Colonic mucosa (tissue), 4 donors: ENCODE data around the gene NPFFR1. TPM values are rescaled to one million over a fixed set of nuclear protein-coding genes. Genes with fewer than 3 reads are reported as not detected.
A peak's percentile ranks its signal among the peaks of the same experiment; 100 is the strongest.
"Not testable (repeated sequence)": the region's sequence is repeated elsewhere in the genome, so short reads cannot be mapped to it uniquely, and the experiment has no call there.

ENCODE experiments used
- DNase-seq: peaks from one replicate; pipeline ENCODE4 v3.0.0-alpha.2; 2020
- H3K27ac ChIP-seq: fragments of 200-600 bp; one replicate; pipeline ENCODE4 v1.8.0; 2021
- H3K27me3 ChIP-seq: fragments of 200-600 bp; one replicate; pipeline ENCODE4 v1.8.0; 2021
- H3K36me3 ChIP-seq: fragments of 200-600 bp; one replicate; pipeline ENCODE4 v1.8.0; 2021
- H3K4me1 ChIP-seq: fragments of 200-600 bp; one replicate; pipeline ENCODE4 v1.8.0; 2021; ENCODE audit warnings: mild to moderate bottlenecking
- H3K4me3 ChIP-seq: fragments of 200-600 bp; one replicate; pipeline ENCODE4 v1.8.0; 2021
- H3K9ac ChIP-seq, 2 donors: one replicate each; pipeline ENCODE4 v1.7.0; 2013; ENCODE audit warnings: control low read depth in 2 of 2, low read depth in 2 of 2, low read length in 2 of 2
- H3K9me3 ChIP-seq: fragments of 200-600 bp; one replicate; pipeline ENCODE4 v1.8.0; 2021
- intact Hi-C: fragments of 100-400 bp; cut with DNase I; formaldehyde crosslinking; loops from one replicate; pipeline ENCODE4 v1.14.1; 2022
- total RNA-seq, 2 donors: library from RNA; stranded (reverse); fragmentation: NEBNext Ultra II Directional in 1 of 2; extraction: Animal tissue kit (Norgen Biotek cat#: 25700) in 1 of 2; gene quantifications; one replicate each; pipeline ENCODE4 v1.2.1, GENCODE V29; 2021
- TF ChIP-seq, protein P1 (sequence below): fragments of 200-600 bp; IDR thresholded peaks from one replicate; pipeline ENCODE4 v1.8.0; 2022; ENCODE audit warnings: antibody characterized with exemption, mild to moderate bottlenecking
- donor health status: healthy.
- donor health status: DM: no; HTN: no; CAD: no.
- donor health status: DM: no; HTN: no; CAD: no.

The NPFFR1 gene
- total RNA-seq, 2 donors from 2014 or later: 0.07 to 0.08 TPM

DNA sequence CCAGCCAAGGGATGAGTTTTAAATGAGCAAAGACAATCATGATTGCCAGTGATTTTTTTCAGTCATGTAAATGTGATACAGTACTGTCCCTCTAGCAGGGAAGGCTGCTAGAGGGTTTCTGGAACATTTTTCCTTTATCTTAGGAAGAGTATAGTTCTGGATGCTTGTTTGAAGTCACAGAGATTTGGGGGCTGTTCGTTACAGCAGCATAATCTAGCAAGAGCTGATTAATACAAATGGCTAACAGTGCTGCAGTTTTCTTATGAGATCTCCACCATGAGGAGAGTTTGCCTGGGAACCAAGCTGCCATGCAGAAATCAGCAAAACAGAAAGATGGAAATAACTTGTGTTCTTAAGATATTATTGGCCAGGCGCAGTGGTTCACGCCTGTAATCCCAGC is 42.7 kb downstream of the NPFFR1 start:
- Histone ChIP-seq H3K27me3 (no peaks in the 10 kb centered on the region), H3K4me1 (no peaks in the 10 kb centered on the region), H3K36me3 (no peaks in the 10 kb centered on the region), H3K9me3 (no peaks in the 10 kb centered on the region), H3K27ac (no peak overlapping the region), H3K9ac (no peak overlapping the region), H3K4me3 (no peak overlapping the region)
- intact Hi-C loops: no loop called here
- TF ChIP-seq, protein P1, sequence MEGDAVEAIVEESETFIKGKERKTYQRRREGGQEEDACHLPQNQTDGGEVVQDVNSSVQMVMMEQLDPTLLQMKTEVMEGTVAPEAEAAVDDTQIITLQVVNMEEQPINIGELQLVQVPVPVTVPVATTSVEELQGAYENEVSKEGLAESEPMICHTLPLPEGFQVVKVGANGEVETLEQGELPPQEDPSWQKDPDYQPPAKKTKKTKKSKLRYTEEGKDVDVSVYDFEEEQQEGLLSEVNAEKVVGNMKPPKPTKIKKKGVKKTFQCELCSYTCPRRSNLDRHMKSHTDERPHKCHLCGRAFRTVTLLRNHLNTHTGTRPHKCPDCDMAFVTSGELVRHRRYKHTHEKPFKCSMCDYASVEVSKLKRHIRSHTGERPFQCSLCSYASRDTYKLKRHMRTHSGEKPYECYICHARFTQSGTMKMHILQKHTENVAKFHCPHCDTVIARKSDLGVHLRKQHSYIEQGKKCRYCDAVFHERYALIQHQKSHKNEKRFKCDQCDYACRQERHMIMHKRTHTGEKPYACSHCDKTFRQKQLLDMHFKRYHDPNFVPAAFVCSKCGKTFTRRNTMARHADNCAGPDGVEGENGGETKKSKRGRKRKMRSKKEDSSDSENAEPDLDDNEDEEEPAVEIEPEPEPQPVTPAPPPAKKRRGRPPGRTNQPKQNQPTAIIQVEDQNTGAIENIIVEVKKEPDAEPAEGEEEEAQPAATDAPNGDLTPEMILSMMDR: no peak
- no peak for DNase-seq

DNA sequence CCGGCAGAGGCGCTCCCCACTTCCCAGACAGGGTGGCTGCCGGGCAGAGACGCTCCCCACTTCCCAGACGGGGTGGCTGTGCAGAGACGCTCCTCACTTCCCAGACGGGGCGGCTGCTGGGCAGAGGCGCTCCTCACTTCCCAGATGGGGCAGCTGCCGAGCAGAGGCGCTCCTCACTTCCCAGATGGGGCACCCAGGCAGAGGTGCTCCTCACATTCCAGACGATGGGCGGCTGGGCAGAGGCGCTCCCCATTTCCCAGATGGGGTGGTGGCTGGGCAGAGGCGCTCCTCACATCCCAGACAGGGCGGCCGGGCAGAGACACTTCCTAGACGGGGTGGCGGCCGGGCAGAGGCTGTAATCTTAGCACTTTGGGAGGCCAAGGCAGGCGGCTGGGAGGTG is 43.8 kb downstream of the NPFFR1 start:
- intact Hi-C loops, H3K27me3 ChIP-seq, H3K27ac ChIP-seq, H3K9ac ChIP-seq, DNase-seq, H3K4me1 ChIP-seq, H3K36me3 ChIP-seq, H3K4me3 ChIP-seq, H3K9me3 ChIP-seq: not testable (repeated sequence)

DNA sequence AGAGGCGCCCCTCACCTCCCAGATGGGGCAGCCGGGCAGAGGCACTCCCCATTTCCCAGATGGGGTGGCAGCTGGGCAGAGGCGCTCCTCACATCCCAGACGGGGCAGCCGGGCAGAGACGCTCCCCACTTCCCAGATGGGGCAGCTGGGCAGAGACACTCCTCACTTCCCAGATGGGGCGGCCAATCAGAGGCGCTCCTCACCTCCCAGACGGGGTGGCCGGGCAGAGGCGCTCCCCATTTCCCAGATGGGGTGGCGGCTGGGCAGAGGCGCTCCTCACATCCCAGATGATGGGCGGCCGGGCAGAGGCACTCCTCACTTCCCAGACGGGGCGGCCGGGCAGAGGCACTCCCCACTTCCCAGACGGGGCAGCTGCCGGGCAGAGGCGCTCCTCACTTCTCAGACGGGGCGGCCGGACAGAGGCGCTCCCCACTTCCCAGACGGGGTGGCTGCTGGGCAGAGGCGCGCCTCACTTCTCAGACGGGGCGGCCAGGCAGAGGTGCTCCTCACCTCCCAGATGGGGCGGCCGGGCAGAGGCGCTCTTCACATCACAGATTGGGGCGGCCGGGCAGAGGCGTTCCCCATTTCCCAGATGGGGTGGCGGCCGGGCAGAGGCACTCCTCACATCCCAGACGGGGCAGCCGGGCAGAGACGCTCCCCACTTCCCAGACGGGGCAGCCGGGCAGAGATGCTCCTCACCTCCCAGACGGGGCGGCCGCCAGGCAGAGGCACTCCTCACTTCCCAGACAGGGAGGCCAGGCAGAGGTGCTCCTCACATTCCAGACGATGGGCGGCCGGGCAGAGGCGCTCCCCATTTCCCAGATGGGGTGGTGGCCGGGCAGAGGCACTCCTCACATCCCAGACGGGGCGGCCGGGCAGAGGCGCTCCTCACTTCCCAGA is 44.5 kb downstream of the NPFFR1 start:
- H3K9me3 ChIP-seq, H3K36me3 ChIP-seq, H3K4me3 ChIP-seq, DNase-seq, H3K4me1 ChIP-seq, H3K27me3 ChIP-seq, intact Hi-C loops, H3K27ac ChIP-seq, H3K9ac ChIP-seq: not testable (repeated sequence)

DNA sequence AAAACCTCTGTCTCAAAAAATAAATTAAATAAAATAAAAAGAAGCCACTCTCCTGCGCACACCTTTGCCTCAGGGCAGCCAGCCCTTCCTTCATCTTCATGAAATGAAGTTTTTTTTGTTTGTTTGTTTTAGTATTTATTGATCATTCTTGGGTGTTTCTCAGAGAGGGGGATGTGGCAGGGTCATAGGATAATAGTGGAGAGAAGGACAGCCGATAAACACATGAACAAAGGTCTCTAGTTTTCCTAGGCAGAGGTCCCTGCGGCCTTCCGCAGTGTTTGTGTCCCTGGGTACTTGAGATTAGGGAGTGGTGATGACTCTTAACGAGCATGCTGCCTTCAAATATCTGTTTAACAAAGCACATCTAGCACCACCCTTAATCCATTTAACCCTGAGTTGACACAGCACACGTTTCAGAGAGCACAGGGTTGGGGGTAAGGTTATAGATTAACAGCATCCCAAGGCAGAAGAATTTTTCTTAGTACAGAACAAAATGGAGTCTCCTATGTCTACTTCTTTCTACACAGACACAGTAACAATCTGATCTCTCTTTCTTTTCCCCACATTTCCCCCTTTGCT is 45.8 kb downstream of the NPFFR1 start:
- H3K27ac ChIP-seq, intact Hi-C loops: not testable (repeated sequence)

DNA sequence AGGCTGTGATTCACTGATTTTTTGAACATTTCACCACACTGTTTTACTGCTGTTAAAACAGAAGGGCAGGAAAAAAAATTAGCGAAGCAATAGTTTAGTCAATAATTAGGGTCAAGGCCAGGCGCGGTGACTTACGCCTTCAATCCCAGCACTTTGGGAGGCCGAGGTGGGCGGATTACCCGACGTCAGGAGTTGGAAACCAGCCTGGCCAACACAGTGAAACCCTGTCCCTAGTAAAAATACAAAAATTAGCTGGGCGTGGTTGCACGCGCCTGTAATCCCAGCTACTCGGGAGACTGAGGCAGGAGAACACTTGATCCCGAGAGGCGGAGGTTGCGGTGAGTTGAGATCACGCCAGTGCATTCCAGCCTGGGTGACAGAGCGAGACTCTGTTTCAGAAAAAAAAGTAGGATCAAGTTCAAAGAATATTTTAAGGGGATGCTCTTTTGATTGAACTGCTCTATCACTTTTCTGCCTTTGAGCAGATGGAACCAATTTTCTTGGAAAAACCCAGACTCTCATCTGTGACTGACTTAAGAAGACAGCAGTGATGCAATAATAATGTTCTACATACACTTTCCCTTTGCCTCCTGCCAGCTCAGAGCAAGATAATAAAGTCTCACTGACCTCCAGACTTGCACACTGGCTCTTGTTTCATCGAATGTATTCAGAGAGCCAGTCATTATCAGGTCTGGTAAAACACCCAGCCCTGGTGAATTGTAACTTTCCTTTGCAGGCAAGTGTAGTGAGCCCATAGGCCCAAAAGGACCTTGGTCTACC is 48.9 kb downstream of the NPFFR1 start:
- Histone ChIP-seq H3K36me3 (no peaks in the 10 kb centered on the region), H3K4me1 (no peaks in the 10 kb centered on the region), H3K27me3 (no peaks in the 10 kb centered on the region), H3K4me3 (no peak overlapping the region), H3K27ac (no peak overlapping the region), H3K9me3 (no peaks in the 10 kb centered on the region), H3K9ac (no peak overlapping the region)
- no peak for DNase-seq
- intact Hi-C loops: no loop called here
- TF ChIP-seq, protein P1: no peak

More for the DNA sequence above, 45.8 kb downstream of the NPFFR1 start:
- H3K4me3 ChIP-seq, DNase-seq, H3K36me3 ChIP-seq, H3K27me3 ChIP-seq, H3K4me1 ChIP-seq, H3K9ac ChIP-seq, H3K9me3 ChIP-seq: not testable (repeated sequence)

DNA sequence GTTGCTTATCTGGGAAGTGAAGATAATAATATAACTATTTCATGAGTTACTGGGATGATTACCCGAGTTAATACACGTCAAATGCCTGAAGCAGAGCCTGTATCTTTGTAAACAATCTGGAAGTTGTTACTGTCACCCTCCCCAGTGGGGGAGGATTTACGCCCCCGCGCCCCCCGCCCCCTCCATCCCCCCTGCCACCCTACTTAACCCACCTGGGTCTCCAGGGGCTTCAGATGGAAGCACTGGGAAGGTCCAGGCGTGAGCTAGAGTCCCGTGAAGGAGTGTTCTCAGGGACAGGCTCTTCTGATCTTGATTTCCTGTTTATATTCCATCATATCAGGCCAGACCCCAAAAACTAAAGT is 49.9 kb downstream of the NPFFR1 start:
- H3K4me3 ChIP-seq: peak overlapping the region; percentile 64
- intact Hi-C loops: no loop called here
- peaks cover 3% of the 10 kb centered on the region for H3K36me3 ChIP-seq
- H3K9ac ChIP-seq: peak overlapping the region; percentile 64 to 98
- H3K9me3 ChIP-seq: no peaks in the 10 kb centered on the region
- no peaks in the 10 kb centered on the region for H3K4me1 ChIP-seq
- TF ChIP-seq, protein P1: no peak
- no peak for DNase-seq
- peak overlapping the region; percentile 85 for H3K27ac ChIP-seq
- H3K27me3 ChIP-seq: no peaks in the 10 kb centered on the region
